ENCODE measurements around the gene CSRNP2. TPM values are rescaled to one million over a fixed set of nuclear protein-coding genes. Genes with fewer than 3 reads are reported as not detected.

Gene CSRNP2
- total RNA-seq, 1 experiment from 2014 or later = 44.0 TPM

DNA sequence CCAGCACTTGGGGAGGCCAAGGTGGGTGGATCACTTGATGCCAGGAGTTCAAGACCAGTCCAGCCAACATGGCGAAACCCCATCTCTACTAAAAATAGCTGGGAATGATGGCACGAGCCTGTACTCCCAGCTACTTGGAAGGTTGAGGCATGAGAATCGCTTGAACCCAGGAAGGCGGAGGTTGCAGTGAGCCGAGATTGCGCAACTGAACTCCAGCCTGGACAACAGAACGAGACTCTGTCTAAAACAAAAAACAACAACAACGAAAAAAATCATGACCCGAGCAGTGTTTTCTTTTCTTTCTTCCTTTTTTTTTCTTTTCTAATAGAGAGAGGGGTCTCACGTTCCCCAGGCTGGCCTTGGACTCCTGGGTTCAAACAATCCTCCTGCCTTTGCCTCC, 3.5 kb upstream of the CSRNP2 start:
- Histone ChIP-seq H3K27me3 (replicated peaks; ENCODE audit: control insufficient read depth, insufficient read depth, low read length) (no peaks in the 10 kb centered on the region), H3K4me1 (peaks cover 3% of the 10 kb centered on the region; the same call in 1 of the 2 replicates), H3K9me3 (no peaks in the 10 kb centered on the region), H3K4me3 (ENCODE audit: low read depth, low read length) (no peak overlapping the region), H3K36me3 (ENCODE audit: control insufficient read depth, insufficient read depth, low read length) (no peaks in the 10 kb centered on the region)
- Mint-ChIP-seq H3K4me1 (ENCODE audit: low read depth, unreplicated experiment) (peaks cover 12% of the 10 kb centered on the region), H3K9me3 (ENCODE audit: unreplicated experiment) (no peaks in the 10 kb centered on the region), H3K27ac (ENCODE audit: unreplicated experiment) (no peak overlapping the region), H3K27me3 (ENCODE audit: insufficient read depth, unreplicated experiment) (no peaks in the 10 kb centered on the region), H3K4me3 (ENCODE audit: unreplicated experiment) (no peak overlapping the region), H3K36me3 (ENCODE audit: insufficient read depth, unreplicated experiment) (peaks cover 47% of the 10 kb centered on the region)
- ChIA-PET POLR2A (no interaction called here), CTCF (no interaction called here)
- no TSS peak for BruUV-seq (replicated peaks)
- intact Hi-C loops (cut with micrococcal nuclease; ENCODE audit: unreplicated experiment) = no loop called here
- TF ChIP-seq, protein P1, sequence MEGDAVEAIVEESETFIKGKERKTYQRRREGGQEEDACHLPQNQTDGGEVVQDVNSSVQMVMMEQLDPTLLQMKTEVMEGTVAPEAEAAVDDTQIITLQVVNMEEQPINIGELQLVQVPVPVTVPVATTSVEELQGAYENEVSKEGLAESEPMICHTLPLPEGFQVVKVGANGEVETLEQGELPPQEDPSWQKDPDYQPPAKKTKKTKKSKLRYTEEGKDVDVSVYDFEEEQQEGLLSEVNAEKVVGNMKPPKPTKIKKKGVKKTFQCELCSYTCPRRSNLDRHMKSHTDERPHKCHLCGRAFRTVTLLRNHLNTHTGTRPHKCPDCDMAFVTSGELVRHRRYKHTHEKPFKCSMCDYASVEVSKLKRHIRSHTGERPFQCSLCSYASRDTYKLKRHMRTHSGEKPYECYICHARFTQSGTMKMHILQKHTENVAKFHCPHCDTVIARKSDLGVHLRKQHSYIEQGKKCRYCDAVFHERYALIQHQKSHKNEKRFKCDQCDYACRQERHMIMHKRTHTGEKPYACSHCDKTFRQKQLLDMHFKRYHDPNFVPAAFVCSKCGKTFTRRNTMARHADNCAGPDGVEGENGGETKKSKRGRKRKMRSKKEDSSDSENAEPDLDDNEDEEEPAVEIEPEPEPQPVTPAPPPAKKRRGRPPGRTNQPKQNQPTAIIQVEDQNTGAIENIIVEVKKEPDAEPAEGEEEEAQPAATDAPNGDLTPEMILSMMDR (IDR thresholded peaks at IDR 0.05; ENCODE audit: insufficient read depth in 1 of 2, low read depth in 1 of 2, low read length in 1 of 2, severe bottlenecking in 1 of 2, unreplicated experiment in 1 of 2) = no peak
- DNase-seq = no peak

- intact Hi-C loops (cut with micrococcal nuclease; ENCODE audit: unreplicated experiment) = no loop called here
- Mint-ChIP-seq H3K27ac (ENCODE audit: unreplicated experiment) (no peak overlapping the region), H3K4me1 (ENCODE audit: low read depth, unreplicated experiment) (peaks cover 16% of the 10 kb centered on the region), H3K4me3 (ENCODE audit: unreplicated experiment) (no peak overlapping the region), H3K27me3 (ENCODE audit: insufficient read depth, unreplicated experiment) (no peaks in the 10 kb centered on the region), H3K36me3 (ENCODE audit: insufficient read depth, unreplicated experiment) (peaks cover 46% of the 10 kb centered on the region), H3K9me3 (ENCODE audit: unreplicated experiment) (no peaks in the 10 kb centered on the region)
- ChIA-PET POLR2A (no interaction called here), CTCF (interaction anchor here (0.5 kb wide), 1 partner anchor 304 kb away, joined by 4 read pairs; no protein-coding TSS in a partner anchor)
- BruUV-seq (replicated peaks) = no TSS peak
- no peak for DNase-seq
- Histone ChIP-seq H3K27me3 (replicated peaks; ENCODE audit: control insufficient read depth, insufficient read depth, low read length) (no peaks in the 10 kb centered on the region), H3K4me3 (ENCODE audit: low read depth, low read length) (no peak overlapping the region), H3K36me3 (ENCODE audit: control insufficient read depth, insufficient read depth, low read length) (no peaks in the 10 kb centered on the region), H3K4me1 (peaks cover 10% of the 10 kb centered on the region; the same call in 1 of the 2 replicates), H3K9me3 (no peaks in the 10 kb centered on the region)
- TF ChIP-seq, protein P1 (IDR thresholded peaks at IDR 0.05; ENCODE audit: insufficient read depth in 1 of 2, low read depth in 1 of 2, low read length in 1 of 2, severe bottlenecking in 1 of 2, unreplicated experiment in 1 of 2) = no peak
Observed at GRCh38 chr12:51085757-51086156, 2.4 kb upstream of the CSRNP2 start.

DNA sequence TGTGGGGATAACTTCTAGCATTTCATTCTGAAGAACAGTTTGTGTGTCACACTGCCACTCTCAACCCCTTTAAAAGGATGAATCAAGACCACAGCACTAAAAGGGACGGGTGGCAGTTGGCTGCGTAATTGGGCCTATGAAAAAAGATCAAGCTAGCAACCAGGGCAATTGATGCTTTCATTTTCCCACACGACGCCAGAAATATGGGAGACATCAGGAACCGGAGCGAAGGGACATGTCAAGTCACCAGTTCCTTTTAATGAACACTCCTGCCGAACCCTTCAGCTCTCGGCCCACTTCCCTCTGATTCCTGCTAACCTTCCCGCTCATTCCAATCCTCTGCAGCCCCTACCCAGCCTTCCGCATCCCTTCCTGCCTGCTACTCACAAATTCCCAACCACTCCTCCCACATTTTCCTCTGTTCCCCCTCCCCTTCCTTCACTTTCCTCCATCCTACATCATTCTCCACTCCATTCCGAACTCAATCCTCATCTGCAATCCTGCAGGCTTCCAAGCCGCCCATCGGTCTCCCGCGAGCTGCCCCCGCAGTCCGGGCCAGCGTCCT, 753 bp downstream of the CSRNP2 start:
- ChIA-PET POLR2A (interaction anchor here (0.5 to 2.6 kb wide), 36 partner anchors 8 to 1435 kb away, joined by 3 to 27 read pairs (median 5); partner anchors contain the start of genes DAZAP2, FAM186A, POU6F1 and SLC11A2), CTCF (interaction anchor here (0.5 to 1.3 kb wide), 6 partner anchors 11 to 1349 kb away, joined by 3 to 4 read pairs (median 3); no protein-coding TSS in a partner anchor)
- Histone ChIP-seq H3K9me3 (no peaks in the 10 kb centered on the region), H3K27me3 (replicated peaks; ENCODE audit: control insufficient read depth, insufficient read depth, low read length) (no peaks in the 10 kb centered on the region), H3K4me1 (peaks cover 10% of the 10 kb centered on the region; the same call in 1 of the 2 replicates), H3K4me3 (ENCODE audit: low read depth, low read length) (peak overlapping the region; percentile 85), H3K36me3 (ENCODE audit: control insufficient read depth, insufficient read depth, low read length) (no peaks in the 10 kb centered on the region)
- Mint-ChIP-seq H3K4me3 (ENCODE audit: unreplicated experiment) (peak overlapping the region; percentile 96), H3K27ac (ENCODE audit: unreplicated experiment) (peak overlapping the region; percentile 94), H3K4me1 (ENCODE audit: low read depth, unreplicated experiment) (peaks cover 16% of the 10 kb centered on the region), H3K27me3 (ENCODE audit: insufficient read depth, unreplicated experiment) (no peaks in the 10 kb centered on the region), H3K9me3 (ENCODE audit: unreplicated experiment) (no peaks in the 10 kb centered on the region), H3K36me3 (ENCODE audit: insufficient read depth, unreplicated experiment) (peaks cover 43% of the 10 kb centered on the region)
- TSS peak; percentile 48 for BruUV-seq (replicated peaks)
- DNase-seq = no peak
- intact Hi-C loops (cut with micrococcal nuclease; ENCODE audit: unreplicated experiment) = loop anchor here (1.0 to 2.0 kb wide), 7 partner anchors 11 to 258 kb away; partner anchors contain the start of genes DAZAP2, POU6F1 and TFCP2
- TF ChIP-seq, protein P1 (IDR thresholded peaks at IDR 0.05; ENCODE audit: insufficient read depth in 1 of 2, low read depth in 1 of 2, low read length in 1 of 2, severe bottlenecking in 1 of 2, unreplicated experiment in 1 of 2) = no peak

Data from Caco-2 (cell line).